Endothelial cell of umbilical vein (primary cell): ENCODE results near the gene KLF15. TPM values are rescaled to one million over a fixed set of nuclear protein-coding genes. Genes with fewer than 3 reads are reported as not detected.

Experiments
- BruUV-seq: library from RNA; stranded (reverse); fragments of 400-500 nt; replicated peaks from 2 replicates; lab custom pipeline; 2021; lab: Mats Ljungman, UMichigan
- CTCF ChIA-PET: fragments of 300-600, 350-600 bp; sonication (Branson Sonifier 250); formaldehyde crosslinking; loops from one replicate; lab custom pipeline; 2021; ENCODE audit warnings: antibody characterized with exemption, inconsistent platforms; lab: Charles Lee
- POLR2A ChIA-PET: fragments of 300-600, 350-600 bp; sonication (Branson Sonifier 250); formaldehyde crosslinking; loops from one replicate; lab custom pipeline; 2021; ENCODE audit warnings: antibody characterized with exemption, inconsistent platforms; lab: Charles Lee
- DNase-seq: peaks from one replicate; pipeline ENCODE4 v3.0.0-alpha.2; 2011; ENCODE audit warnings: low read depth, low spot score
- FAIRE-seq: peaks from 2 replicates; lab custom pipeline; 2011; peaks lifted over from hg19 to GRCh38; lab: Jason Lieb, UNC
- H2AFZ ChIP-seq: 2 replicates; pipeline ENCODE4 v1.6.0; 2012; ENCODE audit warnings: low read depth, low read length, control low read depth, inconsistent platforms
- H3K27ac ChIP-seq: 2 replicates; pipeline ENCODE4 v1.5.1; 2011; ENCODE audit warnings: low read depth, mild to moderate bottlenecking, control low read depth, low read length, moderate library complexity; ENCODE audit not compliant: insufficient read depth
- H3K27me3 ChIP-seq, 2 experiments: 2 replicates each; pipeline versions ENCODE4 v1.6.0 to v1.6.1; 2011; ENCODE audit warnings: low read length in 2 of 2, mixed read lengths in 1 of 2; ENCODE audit not compliant: control insufficient read depth in 2 of 2, insufficient read depth in 2 of 2
- H3K36me3 ChIP-seq, 2 experiments: 2 replicates in 1 of 2; 3 replicates in 1 of 2; pipeline ENCODE4 v1.5.1; 2011; ENCODE audit warnings: low read length in 2 of 2, mild to moderate bottlenecking in 1 of 2, moderate library complexity in 1 of 2; ENCODE audit not compliant: control insufficient read depth in 2 of 2, insufficient read depth in 2 of 2; ENCODE audit errors: extremely low read depth in 1 of 2
- H3K4me1 ChIP-seq: 3 replicates; pipeline ENCODE4 v1.5.1; 2011; ENCODE audit warnings: mild to moderate bottlenecking, low read length; ENCODE audit not compliant: control insufficient read depth, insufficient read depth; ENCODE audit errors: extremely low read depth
- H3K4me2 ChIP-seq: 2 replicates; pipeline ENCODE4 v1.6.1; 2011; ENCODE audit warnings: low read length, control low read depth, mixed read lengths; ENCODE audit not compliant: insufficient read depth
- H3K4me3 ChIP-seq, 3 experiments: fragments of 200-600 bp in 1 of 3; sonication (generic), shearing (Covaris generic) in 1 of 3; replicated peaks in 1 of 3; 2 replicates each; pipeline ENCODE4 v1.5.1; 2011 to 2016; ENCODE audit warnings: control low read depth in 3 of 3, low read length in 3 of 3, mild to moderate bottlenecking in 2 of 3, inconsistent platforms in 1 of 3, low read depth in 1 of 3, moderate library complexity in 1 of 3; ENCODE audit not compliant: insufficient read depth in 1 of 3
- H3K79me2 ChIP-seq: 2 replicates; pipeline ENCODE4 v1.6.0; 2012; ENCODE audit warnings: low read length, inconsistent platforms; ENCODE audit not compliant: control insufficient read depth, insufficient read depth
- H3K9ac ChIP-seq: replicated peaks from 2 replicates; pipeline ENCODE3; 2011; ENCODE audit warnings: low read length, control low read depth; ENCODE audit not compliant: insufficient read depth; ENCODE audit errors: extremely low read depth
- H3K9me1 ChIP-seq: replicated peaks from 3 replicates; pipeline ENCODE4 v1.6.0; 2011; ENCODE audit warnings: mild to moderate bottlenecking, low read length; ENCODE audit not compliant: control insufficient read depth, insufficient read depth; ENCODE audit errors: extremely low read depth
- H3K9me3 ChIP-seq: replicated peaks from 2 replicates; pipeline ENCODE4 v1.5.1; 2012; ENCODE audit warnings: low read length, inconsistent platforms; ENCODE audit not compliant: control insufficient read depth, insufficient read depth
- H4K20me1 ChIP-seq: replicated peaks from 2 replicates; pipeline ENCODE3; 2011; ENCODE audit warnings: mild to moderate bottlenecking, low read length; ENCODE audit not compliant: control insufficient read depth, insufficient read depth; ENCODE audit errors: extremely low read depth
- CTCF ChIP-seq, 2 donors: IDR thresholded peaks; 1 replicate in 1 of 2; 2 replicates in 1 of 2; pipeline ENCODE4 v1.5.1; 2011; ENCODE audit warnings: low read length in 2 of 2, mild to moderate bottlenecking in 2 of 2, moderate library complexity in 2 of 2, control low read depth in 1 of 2, inconsistent platforms in 1 of 2, low read depth in 1 of 2; ENCODE audit not compliant: insufficient read depth in 1 of 2; ENCODE audit errors: extremely low read depth in 1 of 2
- EZH2 ChIP-seq: IDR thresholded peaks from 2 replicates; pipeline ENCODE4 v1.6.1; 2012; ENCODE audit warnings: borderline replicate concordance, low read depth, mild to moderate bottlenecking, moderate library complexity, low read length, inconsistent platforms; ENCODE audit not compliant: severe bottlenecking
- FOS ChIP-seq: IDR thresholded peaks from 2 replicates; pipeline ENCODE4 v1.6.1; 2011; ENCODE audit warnings: mild to moderate bottlenecking, low read length, moderate library complexity, borderline replicate concordance; ENCODE audit not compliant: insufficient read depth
- GATA2 ChIP-seq: IDR thresholded peaks from 2 replicates; pipeline ENCODE4 v1.7.0; 2011; ENCODE audit warnings: low read depth, mild to moderate bottlenecking, moderate library complexity, mixed read lengths, low read length; ENCODE audit not compliant: insufficient read length, insufficient read depth
- JUN ChIP-seq: IDR thresholded peaks from 2 replicates; pipeline ENCODE4 v1.6.1; 2011; ENCODE audit warnings: borderline replicate concordance, low read depth; ENCODE audit not compliant: insufficient read length, insufficient read depth
- MAX ChIP-seq: IDR thresholded peaks from 2 replicates; pipeline ENCODE4 v1.6.1; 2011; ENCODE audit not compliant: insufficient read depth, insufficient read length
- MYC ChIP-seq: IDR thresholded peaks from one replicate; pipeline ENCODE4 v1.6.1; 2011; ENCODE audit warnings: mild to moderate bottlenecking, low read depth, low read length
- POLR2A ChIP-seq: IDR thresholded peaks from 2 replicates; pipeline ENCODE4 v1.6.1; 2012; ENCODE audit warnings: low read depth, mild to moderate bottlenecking, control low read depth, low read length
- POLR2AphosphoS5 ChIP-seq: IDR thresholded peaks from 2 replicates; pipeline ENCODE4 v1.6.1; 2012; ENCODE audit warnings: low read depth, mild to moderate bottlenecking, control low read depth, low read length, moderate library complexity; ENCODE audit not compliant: insufficient read depth
- dilution Hi-C: fragments of 300-500 bp; cut with MboI; formaldehyde crosslinking; loops from one replicate; pipeline ENCODE4 v1.15.0; 2019; ENCODE audit warnings: low sequenced_read_pairs; ENCODE audit not compliant: extremely low pct_ligation_motif_present
- intact Hi-C: fragments of 100-400 bp; cut with micrococcal nuclease; formaldehyde crosslinking; loops from one replicate; pipeline ENCODE4 v1.10.0; 2022
- polyA plus RNA-seq, 4 experiments: library from polyadenylated mRNA; depleted of rRNA in 3 of 4; stranded (reverse) in 3 of 4; unstranded in 1 of 4; fragments of >200 nt; gene quantifications; 2 replicates each; pipeline versions ENCODE4 v1.2.1 to v1.2.3, GENCODE V29; 2011 to 2012; ENCODE audit warnings: missing spikeins in 1 of 4
- total RNA-seq: library from RNA; stranded (reverse); gene quantifications from 2 replicates; pipeline ENCODE4 v1.2.3, GENCODE V29; 2021

Gene KLF15
- total and polyA plus RNA-seq, 2 donors (not counting 3 experiments of a cell fraction or from before 2014, with no cell fraction given), result 2.2 to 3.0 TPM

GRCh38 chr3:126307591-126308393 lies 49.4 kb downstream of the KLF15 start:
- Histone ChIP-seq H3K9me1 (no peaks in the 10 kb centered on the region), H2AFZ (no peak overlapping the region), H3K27me3 (peaks cover 4 to 5% of the 10 kb centered on the region in 2 experiments), H3K4me1 (no peaks in the 10 kb centered on the region), H4K20me1 (no peaks in the 10 kb centered on the region), H3K4me2 (no peak overlapping the region), H3K27ac (no peak overlapping the region), H3K9ac (no peak overlapping the region), H3K36me3 (no peaks in the 10 kb centered on the region), H3K4me3 (no peak overlapping the region), H3K79me2 (no peaks in the 10 kb centered on the region), H3K9me3 (no peaks in the 10 kb centered on the region)
- ChIA-PET CTCF (interaction anchor here (0.9 kb wide), 1 partner anchor 38 kb away, joined by 3 read pairs; no protein-coding TSS in a partner anchor), POLR2A (no interaction called here)
- BruUV-seq, result no TSS peak
- DNase-seq, result no peak
- TF ChIP-seq GATA2, result no peak
- TF ChIP-seq MYC, result no peak
- TF ChIP-seq FOS, result no peak
- no peak for TF ChIP-seq MAX
- TF ChIP-seq POLR2A, result no peak
- TF ChIP-seq POLR2AphosphoS5, result no peak
- TF ChIP-seq CTCF (IDR thresholded peaks at IDR 0.05; ENCODE audit: extremely low read depth in 1 of 2, insufficient read depth in 1 of 2, low read depth in 1 of 2, low read length in 2 of 2), result no peak
- TF ChIP-seq EZH2, result no peak
- no peak for TF ChIP-seq JUN
- no peak for FAIRE-seq
- intact Hi-C loops (no loop called here), dilution Hi-C loops (no loop called here)
